NCI-H2171 (cell line): ENCODE data around the gene SLC16A6.
A peak's percentile ranks its signal among the peaks of the same experiment; 100 is the strongest.
"Not testable (repeated sequence)": the region's sequence is repeated elsewhere in the genome, so short reads cannot be mapped to it uniquely, and the experiment has no call there.

Source experiments
- DNase-seq: peaks from one replicate; lab custom pipeline; 2025; lab: John Stamatoyannopoulos, UW

Gene SLC16A6

GRCh38 chr17:68290955-68291835 is at the start of gene SLC16A6, which contains the start of gene ARSG:
Gene SLC16A6, minus strand, starts transcription at chr17:68291127. Its CDS starts 12,807 bp downstream, at chr17:68278320.
Gene ARSG, plus strand, starts transcription at chr17:68291495. Its CDS starts 15,999 bp downstream, at chr17:68307494.
- DNase-seq = peak; percentile 88

GRCh38 chr17:68334393-68334792 is 43.5 kb upstream of the SLC16A6 start:
- no peak for DNase-seq

GRCh38 chr17:68331932-68332331 is 41.0 kb upstream of the SLC16A6 start:
- not testable (repeated sequence) for DNase-seq

GRCh38 chr17:68329331-68329730 is 38.4 kb upstream of the SLC16A6 start:
- no peak for DNase-seq

GRCh38 chr17:68328676-68329075 is 37.7 kb upstream of the SLC16A6 start:
- DNase-seq = no peak

GRCh38 chr17:68327823-68328557 is 37.1 kb upstream of the SLC16A6 start:
- no peak for DNase-seq

- no peak for DNase-seq
Observed at GRCh38 chr17:68326681-68327080, 35.8 kb upstream of the SLC16A6 start.

- no peak for DNase-seq
Observed at GRCh38 chr17:68325961-68326360, 35.0 kb upstream of the SLC16A6 start.

- no peak for DNase-seq
Observed at GRCh38 chr17:68324654-68325336, 33.9 kb upstream of the SLC16A6 start.

GRCh38 chr17:68324114-68324513 is 33.2 kb upstream of the SLC16A6 start:
- no peak for DNase-seq

- DNase-seq = no peak
Observed at GRCh38 chr17:68322630-68323029, 31.7 kb upstream of the SLC16A6 start.

GRCh38 chr17:68321556-68321954 is 30.6 kb upstream of the SLC16A6 start:
- DNase-seq = no peak

- no peak for DNase-seq
Observed at GRCh38 chr17:68320943-68321555, 30.1 kb upstream of the SLC16A6 start.

GRCh38 chr17:68320311-68320865 is 29.5 kb upstream of the SLC16A6 start:
- DNase-seq = peak; percentile 30

GRCh38 chr17:68319410-68320162 is 28.7 kb upstream of the SLC16A6 start:
- DNase-seq = no peak

GRCh38 chr17:68318103-68318991 is 27.4 kb upstream of the SLC16A6 start:
- no peak for DNase-seq

- no peak for DNase-seq
Observed at GRCh38 chr17:68317458-68317857, 26.5 kb upstream of the SLC16A6 start.

- DNase-seq = no peak
Observed at GRCh38 chr17:68315930-68316329, 25.0 kb upstream of the SLC16A6 start.

GRCh38 chr17:68314916-68315535 is 24.1 kb upstream of the SLC16A6 start:
- no peak for DNase-seq
